ENCODE data around the gene PCDHGC5.

The PCDHGC5 gene

GRCh38 chr5:141510160-141510559 is 21.3 kb downstream of the PCDHGC5 start:
- in situ Hi-C loops (cut with HindIII; ENCODE audit: low pct_ligation_motif_present, low pct_unique_long_range_greater_than_20kb, low sequenced_read_pairs): no loop called here
- no peak for DNase-seq

- in situ Hi-C loops (cut with HindIII; ENCODE audit: low pct_ligation_motif_present, low pct_unique_long_range_greater_than_20kb, low sequenced_read_pairs): no loop called here
- no peak for DNase-seq
Measured at GRCh38 chr5:141510850-141511601, 22.1 kb downstream of the PCDHGC5 start.

GRCh38 chr5:141511771-141512325 is 23.0 kb downstream of the PCDHGC5 start:
- no peak for DNase-seq
- in situ Hi-C loops (cut with HindIII; ENCODE audit: low pct_ligation_motif_present, low pct_unique_long_range_greater_than_20kb, low sequenced_read_pairs): no loop called here

GRCh38 chr5:141512390-141512910 is 23.6 kb downstream of the PCDHGC5 start:
- peak; percentile 79 for DNase-seq
- in situ Hi-C loops (cut with HindIII; ENCODE audit: low pct_ligation_motif_present, low pct_unique_long_range_greater_than_20kb, low sequenced_read_pairs): no loop called here

- DNase-seq: peak; percentile 25
- in situ Hi-C loops (cut with HindIII; ENCODE audit: low pct_ligation_motif_present, low pct_unique_long_range_greater_than_20kb, low sequenced_read_pairs): no loop called here
Measured at GRCh38 chr5:141512911-141513626, 24.2 kb downstream of the PCDHGC5 start.

- in situ Hi-C loops (cut with HindIII; ENCODE audit: low pct_ligation_motif_present, low pct_unique_long_range_greater_than_20kb, low sequenced_read_pairs): no loop called here
- peak; percentile 62 for DNase-seq
Measured at GRCh38 chr5:141513627-141514329, 24.9 kb downstream of the PCDHGC5 start.

GRCh38 chr5:141514330-141515133 is 25.7 kb downstream of the PCDHGC5 start:
- peak; percentile 3 for DNase-seq
- in situ Hi-C loops (cut with HindIII; ENCODE audit: low pct_ligation_motif_present, low pct_unique_long_range_greater_than_20kb, low sequenced_read_pairs): no loop called here

- in situ Hi-C loops (cut with HindIII; ENCODE audit: low pct_ligation_motif_present, low pct_unique_long_range_greater_than_20kb, low sequenced_read_pairs): no loop called here
- DNase-seq: no peak
Measured at GRCh38 chr5:141515141-141515540, 26.3 kb downstream of the PCDHGC5 start.

GRCh38 chr5:141515946-141516671 is 27.2 kb downstream of the PCDHGC5 start:
- in situ Hi-C loops (cut with HindIII; ENCODE audit: low pct_ligation_motif_present, low pct_unique_long_range_greater_than_20kb, low sequenced_read_pairs): no loop called here
- DNase-seq: no peak

GRCh38 chr5:141516672-141517025 is 27.8 kb downstream of the PCDHGC5 start:
- in situ Hi-C loops (cut with HindIII; ENCODE audit: low pct_ligation_motif_present, low pct_unique_long_range_greater_than_20kb, low sequenced_read_pairs): no loop called here
- no peak for DNase-seq

- no peak for DNase-seq
- in situ Hi-C loops (cut with HindIII; ENCODE audit: low pct_ligation_motif_present, low pct_unique_long_range_greater_than_20kb, low sequenced_read_pairs): no loop called here
Measured at GRCh38 chr5:141517312-141517711, 28.4 kb downstream of the PCDHGC5 start.

- in situ Hi-C loops (cut with HindIII; ENCODE audit: low pct_ligation_motif_present, low pct_unique_long_range_greater_than_20kb, low sequenced_read_pairs): no loop called here
- DNase-seq: no peak
Measured at GRCh38 chr5:141517880-141518617, 29.2 kb downstream of the PCDHGC5 start.

- no peak for DNase-seq
- in situ Hi-C loops (cut with HindIII; ENCODE audit: low pct_ligation_motif_present, low pct_unique_long_range_greater_than_20kb, low sequenced_read_pairs): no loop called here
Measured at GRCh38 chr5:141518618-141519015, 29.7 kb downstream of the PCDHGC5 start.

GRCh38 chr5:141519605-141520565 is 31.0 kb downstream of the PCDHGC5 start:
- DNase-seq: no peak
- in situ Hi-C loops (cut with HindIII; ENCODE audit: low pct_ligation_motif_present, low pct_unique_long_range_greater_than_20kb, low sequenced_read_pairs): no loop called here

- in situ Hi-C loops (cut with HindIII; ENCODE audit: low pct_ligation_motif_present, low pct_unique_long_range_greater_than_20kb, low sequenced_read_pairs): no loop called here
- peak; percentile 89 for DNase-seq
Measured at GRCh38 chr5:141521244-141521781, 32.4 kb downstream of the PCDHGC5 start.

GRCh38 chr5:141522301-141522700 is 33.4 kb downstream of the PCDHGC5 start:
- no peak for DNase-seq
- in situ Hi-C loops (cut with HindIII; ENCODE audit: low pct_ligation_motif_present, low pct_unique_long_range_greater_than_20kb, low sequenced_read_pairs): no loop called here

Measured in ACHN (cell line).